Measurements from ENCODE around the gene TCAP. TPM values are rescaled to one million over a fixed set of nuclear protein-coding genes. Genes with fewer than 3 reads are reported as not detected.

TCAP gene
- total RNA-seq, 1 donor from 2014 or later: 2.7 TPM

DNA sequence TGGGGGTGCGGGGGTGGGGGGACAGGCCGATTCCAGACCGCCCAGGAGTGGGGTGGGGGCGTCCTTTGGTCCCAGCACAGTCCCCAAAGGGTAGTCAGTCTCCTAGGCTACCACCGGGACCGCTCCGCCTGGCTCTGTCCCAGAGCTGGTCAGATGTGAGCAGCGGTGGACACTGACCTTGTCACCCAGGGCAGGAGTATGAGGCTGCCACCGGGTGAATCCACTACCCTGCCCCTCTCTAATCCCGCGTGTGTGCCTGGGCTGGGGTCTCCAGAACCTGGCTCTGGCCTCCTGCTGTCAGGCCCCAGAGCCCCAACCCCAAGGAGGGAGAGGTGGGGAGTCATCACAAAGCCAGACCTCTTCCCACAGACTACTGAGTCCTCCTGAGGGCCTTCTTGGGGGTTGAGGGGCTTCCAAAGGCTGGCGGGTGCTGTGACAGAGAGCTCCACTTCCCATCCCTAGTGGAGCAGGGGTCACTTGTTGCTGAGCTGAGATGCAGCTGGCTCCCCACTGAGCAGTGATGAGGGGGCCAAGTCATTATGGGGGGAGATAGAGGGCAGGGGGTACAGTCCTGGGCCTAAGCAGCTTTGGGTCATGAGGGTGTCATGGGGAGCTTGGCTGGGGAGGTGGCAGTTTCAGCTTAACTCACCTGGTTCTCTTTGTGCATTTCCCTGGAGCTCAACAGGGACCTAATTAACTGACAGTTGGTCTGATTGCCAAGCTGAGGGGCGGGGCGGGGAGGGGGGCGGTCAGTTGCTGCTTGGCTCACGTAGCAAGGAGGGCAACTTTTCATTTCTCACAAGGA, 37.2 kb upstream of the TCAP start:
- Mint-ChIP-seq H3K27ac (no peak overlapping the region), H3K9me3 (ENCODE audit: low read depth) (no peaks in the 10 kb centered on the region), H3K4me1 (ENCODE audit: low read depth) (peaks cover 13% of the 10 kb centered on the region), H3K4me3 (ENCODE audit: low read depth) (peak overlapping the region; percentile 40), H3K36me3 (ENCODE audit: insufficient read depth) (no peaks in the 10 kb centered on the region), H3K27me3 (peaks cover 71% of the 10 kb centered on the region)
- no peak for TF ChIP-seq CTCF (IDR thresholded peaks at IDR 0.05; ENCODE audit: unreplicated experiment)
- DNase-seq (ENCODE audit: low spot score, unreplicated experiment): no peak

DNA sequence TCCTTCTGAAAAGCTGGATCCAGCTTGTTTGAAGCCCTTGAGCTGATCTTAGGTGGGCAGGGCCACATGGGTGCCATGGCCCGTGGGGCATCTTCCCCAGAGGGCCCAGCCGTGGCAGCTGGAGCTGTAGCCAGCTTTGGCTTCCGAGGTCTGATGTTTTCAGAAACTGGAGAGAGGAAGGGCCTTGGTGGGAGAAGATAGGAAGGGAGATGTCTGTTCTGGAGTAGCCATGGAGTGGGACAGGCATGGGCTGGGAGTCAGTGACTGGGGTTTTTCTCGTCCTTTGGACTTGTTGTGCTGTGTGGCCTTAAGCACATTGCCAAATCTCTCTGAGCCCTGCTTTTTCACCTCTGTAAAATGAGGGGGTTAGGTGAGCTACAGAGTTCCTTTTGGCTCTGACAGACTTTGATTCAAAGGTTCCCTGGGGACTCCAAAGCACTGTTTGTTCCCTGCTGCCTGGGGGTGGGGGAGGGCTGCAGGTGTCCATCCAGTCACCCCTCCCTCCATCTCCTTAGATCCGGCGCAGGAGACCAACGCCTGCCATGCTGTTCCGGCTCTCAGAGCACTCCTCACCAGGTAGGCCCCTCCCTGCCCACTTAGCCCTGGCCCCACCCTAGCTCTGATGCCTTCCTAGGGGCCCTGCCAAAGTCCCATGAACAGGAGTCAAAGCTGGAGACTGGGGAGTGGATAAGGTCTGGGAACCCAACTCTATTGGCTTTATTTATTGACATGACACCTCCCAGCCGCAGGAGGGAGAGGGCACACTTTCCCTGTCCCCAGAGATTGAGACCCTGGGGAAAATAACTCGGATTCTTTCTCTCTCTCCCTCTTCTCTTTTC, 36.3 kb upstream of the TCAP start:
- Mint-ChIP-seq H3K27me3 (peaks cover 64% of the 10 kb centered on the region), H3K9me3 (ENCODE audit: low read depth) (no peaks in the 10 kb centered on the region), H3K27ac (no peak overlapping the region), H3K36me3 (ENCODE audit: insufficient read depth) (no peaks in the 10 kb centered on the region), H3K4me3 (ENCODE audit: low read depth) (no peak overlapping the region), H3K4me1 (ENCODE audit: low read depth) (peaks cover 13% of the 10 kb centered on the region)
- TF ChIP-seq CTCF (IDR thresholded peaks at IDR 0.05; ENCODE audit: unreplicated experiment): no peak
- DNase-seq (ENCODE audit: low spot score, unreplicated experiment): no peak

GRCh38 chr17:39629494-39629880, 35.7 kb upstream of the TCAP start:
- no peak for TF ChIP-seq CTCF (IDR thresholded peaks at IDR 0.05; ENCODE audit: unreplicated experiment)
- Mint-ChIP-seq H3K4me3 (ENCODE audit: low read depth) (no peak overlapping the region), H3K36me3 (ENCODE audit: insufficient read depth) (no peaks in the 10 kb centered on the region), H3K9me3 (ENCODE audit: low read depth) (no peaks in the 10 kb centered on the region), H3K4me1 (ENCODE audit: low read depth) (peaks cover 13% of the 10 kb centered on the region), H3K27ac (no peak overlapping the region), H3K27me3 (peaks cover 61% of the 10 kb centered on the region)
- DNase-seq (ENCODE audit: low spot score, unreplicated experiment): no peak

- Mint-ChIP-seq H3K4me1 (ENCODE audit: low read depth) (peaks cover 13% of the 10 kb centered on the region), H3K4me3 (ENCODE audit: low read depth) (no peak overlapping the region), H3K27ac (no peak overlapping the region), H3K27me3 (peaks cover 57% of the 10 kb centered on the region), H3K36me3 (ENCODE audit: insufficient read depth) (no peaks in the 10 kb centered on the region), H3K9me3 (ENCODE audit: low read depth) (no peaks in the 10 kb centered on the region)
- TF ChIP-seq CTCF (IDR thresholded peaks at IDR 0.05; ENCODE audit: unreplicated experiment): no peak
- no peak for DNase-seq (ENCODE audit: low spot score, unreplicated experiment)
These were observed 35.3 kb upstream of the TCAP start for GRCh38 chr17:39629898-39630297.

GRCh38 chr17:39631403-39631802, 33.7 kb upstream of the TCAP start:
- H3K27me3 Mint-ChIP-seq: peaks cover 42% of the 10 kb centered on the region
- DNase-seq (ENCODE audit: low spot score, unreplicated experiment): no peak
- no peaks in the 10 kb centered on the region for H3K9me3 Mint-ChIP-seq (ENCODE audit: low read depth)
- TF ChIP-seq CTCF (IDR thresholded peaks at IDR 0.05; ENCODE audit: unreplicated experiment): no peak
- H3K27ac Mint-ChIP-seq: no peak overlapping the region
- peaks cover 9% of the 10 kb centered on the region for H3K4me1 Mint-ChIP-seq (ENCODE audit: low read depth)
- H3K4me3 Mint-ChIP-seq (ENCODE audit: low read depth): no peak overlapping the region
- H3K36me3 Mint-ChIP-seq (ENCODE audit: insufficient read depth): no peaks in the 10 kb centered on the region
